GM18511 (cell line): ENCODE data around the gene TENM4.

Experiments used
- ATAC-seq: cut with Tn5 transposase; IDR thresholded peaks from one replicate; pipeline ENCODE4 v1.9.1; 2021; ENCODE audit warnings: mild to moderate bottlenecking, moderate library complexity; ENCODE audit not compliant: unreplicated experiment

The TENM4 gene

GRCh38 chr11:78806214-78807004, 634.4 kb downstream of the TENM4 start:
- ATAC-seq: no peak

DNA sequence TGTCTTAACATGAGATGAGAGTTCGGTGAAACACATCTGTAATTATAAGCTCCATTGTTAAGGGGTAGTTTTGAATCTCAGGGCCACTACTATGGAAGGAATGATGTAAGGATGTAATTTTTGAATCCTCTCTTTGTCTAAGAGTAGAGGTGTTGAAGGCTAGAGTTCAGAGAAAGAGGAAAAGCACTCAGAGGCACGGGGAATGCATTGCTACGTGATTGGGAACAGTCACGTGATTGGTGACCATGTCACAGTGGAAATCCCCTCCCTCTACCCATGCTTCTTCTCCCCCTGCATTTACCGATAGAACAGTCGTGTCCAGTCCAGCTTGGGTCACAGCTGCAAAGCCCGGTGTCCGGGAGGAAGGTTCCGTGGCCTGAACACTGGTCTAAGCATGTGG, 635.8 kb downstream of the TENM4 start:
- no peak for ATAC-seq

GRCh38 chr11:78803995-78804394, 636.8 kb downstream of the TENM4 start:
- no peak for ATAC-seq

- ATAC-seq: no peak
Observed at GRCh38 chr11:78802058-78802761, 638.6 kb downstream of the TENM4 start.

DNA sequence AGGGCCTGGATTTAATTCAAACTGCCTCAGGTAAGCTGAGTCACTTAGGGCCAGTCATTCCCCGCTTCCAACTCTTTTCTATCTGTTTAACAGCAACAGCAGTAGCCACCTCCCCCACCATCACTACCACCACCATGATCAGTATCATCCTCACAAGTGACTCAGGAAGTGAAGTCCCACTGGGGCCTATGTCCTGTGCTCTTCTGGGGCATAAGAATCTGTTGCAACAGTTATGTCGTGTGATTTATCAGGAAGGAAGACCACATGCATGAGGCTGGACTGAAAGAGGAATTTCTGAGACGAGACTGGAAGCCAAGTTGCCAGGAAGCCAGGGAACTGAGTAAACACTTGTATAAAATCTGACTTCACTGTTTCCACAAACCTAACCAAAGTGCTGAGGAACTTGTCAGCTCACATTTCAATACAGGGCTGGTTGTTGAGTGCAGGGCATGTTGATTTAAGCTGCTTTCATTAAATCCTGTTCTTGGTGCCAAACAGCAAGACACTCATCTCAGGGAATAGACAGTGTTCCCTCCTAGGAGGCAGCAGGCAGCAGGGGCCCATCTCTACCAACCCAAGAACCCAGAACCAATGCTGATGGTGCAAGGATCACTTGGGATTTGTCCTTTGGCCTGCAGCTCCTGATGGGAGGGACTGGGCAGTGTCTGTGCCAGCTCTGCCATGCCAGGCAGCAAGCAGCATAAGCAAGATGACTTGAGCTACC, 639.5 kb downstream of the TENM4 start:
- no peak for ATAC-seq

DNA sequence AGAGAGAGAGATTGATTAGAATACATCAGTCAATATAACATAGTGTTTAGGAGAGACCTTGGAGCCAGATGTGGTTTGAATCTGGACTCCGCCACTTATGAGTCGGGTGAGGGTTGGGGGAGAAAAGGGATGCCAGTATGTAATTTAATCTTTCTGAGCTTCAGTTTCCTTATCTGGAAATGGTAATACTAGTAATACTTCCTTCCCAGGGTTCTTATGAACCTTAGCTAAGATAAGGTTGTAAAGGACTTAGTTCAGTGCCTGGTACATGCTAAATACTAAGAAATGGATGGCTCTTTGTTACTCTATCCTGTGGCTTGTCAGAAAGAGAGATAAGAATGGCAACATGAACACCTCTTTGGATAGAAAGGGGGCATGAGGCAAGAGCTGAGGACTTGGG, 640.1 kb downstream of the TENM4 start:
- no peak for ATAC-seq

DNA sequence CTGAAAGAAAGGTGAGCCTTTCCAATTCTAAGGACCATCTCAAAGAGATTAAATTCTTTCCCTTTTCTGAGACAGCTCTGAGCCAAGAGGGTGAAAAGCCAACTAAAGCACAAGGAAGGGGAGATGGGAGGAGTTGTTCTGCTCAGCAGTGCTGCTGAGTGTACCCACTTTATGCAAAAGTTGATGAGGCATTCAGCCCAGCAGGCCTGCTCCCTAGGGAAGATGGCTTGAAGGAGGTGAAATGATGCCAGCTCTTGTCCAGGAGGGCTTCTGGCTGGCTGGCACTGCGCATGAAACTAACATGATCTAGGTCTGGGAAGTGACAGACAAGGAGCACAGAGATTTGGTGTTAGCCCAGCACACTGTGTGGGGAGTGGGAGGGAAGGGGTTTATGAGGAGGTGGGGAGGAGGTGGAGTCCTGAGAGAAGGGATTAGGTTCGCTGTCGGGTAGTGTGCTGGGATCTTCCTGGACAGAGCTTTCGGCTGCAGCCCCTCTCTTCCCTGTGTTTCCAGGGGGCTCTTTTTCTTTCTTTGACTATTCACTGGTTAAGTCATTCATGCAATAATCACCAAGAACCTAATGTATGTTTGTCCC, 640.6 kb downstream of the TENM4 start:
- ATAC-seq: no peak

GRCh38 chr11:78798663-78799062, 642.2 kb downstream of the TENM4 start:
- peak; percentile 96 for ATAC-seq

- ATAC-seq: no peak
Observed at GRCh38 chr11:78797559-78797958, 643.3 kb downstream of the TENM4 start.

DNA sequence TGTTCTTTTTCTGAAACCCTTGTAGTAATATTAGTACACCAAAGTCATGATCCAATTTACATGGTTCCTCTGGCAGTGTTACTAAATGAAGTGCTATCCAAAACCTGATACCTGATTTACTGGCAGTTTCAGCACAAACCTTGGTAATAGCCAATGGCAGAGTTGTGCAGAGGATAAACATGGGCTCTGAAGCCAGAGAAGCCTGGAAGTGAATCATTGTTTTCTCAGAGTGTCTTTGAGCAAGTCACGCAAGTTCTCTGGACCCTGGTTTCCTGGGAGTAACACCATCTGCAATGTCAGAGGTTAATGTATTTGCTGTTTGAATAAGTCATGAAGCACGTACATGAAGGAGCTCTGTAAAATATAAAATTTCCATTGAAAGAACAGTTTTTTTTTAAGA, 643.9 kb downstream of the TENM4 start:
- no peak for ATAC-seq

DNA sequence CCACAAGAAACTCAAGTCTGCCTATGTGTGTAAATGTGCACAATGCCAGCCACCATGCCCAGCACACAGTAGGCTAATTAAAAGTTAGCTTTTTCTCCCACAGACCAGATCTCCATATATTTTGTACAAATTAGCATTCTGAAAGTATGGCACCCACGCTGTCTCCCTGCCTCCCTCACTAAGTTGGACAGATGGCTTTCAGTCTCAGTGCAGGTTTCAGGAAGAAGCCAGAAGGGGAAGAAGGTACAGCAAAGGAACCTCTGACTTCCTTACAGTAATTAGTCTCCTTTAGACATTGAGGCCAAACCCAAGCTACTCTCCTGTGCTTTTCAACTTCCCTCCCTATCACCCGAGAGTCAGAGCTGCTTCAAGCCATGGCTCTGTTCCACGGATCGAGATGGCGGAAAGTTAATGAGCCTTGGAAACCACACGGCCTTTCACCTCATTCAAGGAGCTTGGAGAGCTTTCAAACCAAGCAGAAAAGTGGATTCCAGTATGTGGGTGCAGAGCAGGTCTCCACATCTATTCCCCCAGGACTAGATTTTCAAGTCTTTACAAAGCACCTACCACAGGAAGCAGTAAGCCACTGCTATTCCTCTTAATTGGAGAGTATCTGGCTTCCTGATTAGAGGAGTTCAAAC, 645.1 kb downstream of the TENM4 start:
- ATAC-seq: no peak

DNA sequence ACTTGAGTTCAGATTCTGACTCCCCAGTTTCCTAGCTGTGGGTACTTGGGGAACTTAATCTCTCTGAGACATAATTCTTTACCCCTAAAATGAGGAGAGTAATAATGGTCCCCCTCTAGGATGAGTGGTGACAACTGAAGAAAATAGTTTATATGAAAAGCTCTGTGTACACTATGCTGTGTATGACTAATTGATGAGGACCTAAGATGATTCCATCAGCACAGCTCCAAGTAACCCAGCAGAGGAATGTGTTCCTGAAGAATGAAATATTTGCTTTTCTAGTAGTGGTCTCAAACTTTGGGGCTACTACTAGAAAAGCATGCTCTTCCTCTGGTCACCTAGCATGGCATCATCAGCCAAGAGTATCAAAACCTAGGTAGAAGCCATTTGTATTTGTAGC, 648.9 kb downstream of the TENM4 start:
- no peak for ATAC-seq

- no peak for ATAC-seq
Observed at GRCh38 chr11:78791254-78791653, 649.6 kb downstream of the TENM4 start.

GRCh38 chr11:78790784-78791183, 650.0 kb downstream of the TENM4 start:
- no peak for ATAC-seq

DNA sequence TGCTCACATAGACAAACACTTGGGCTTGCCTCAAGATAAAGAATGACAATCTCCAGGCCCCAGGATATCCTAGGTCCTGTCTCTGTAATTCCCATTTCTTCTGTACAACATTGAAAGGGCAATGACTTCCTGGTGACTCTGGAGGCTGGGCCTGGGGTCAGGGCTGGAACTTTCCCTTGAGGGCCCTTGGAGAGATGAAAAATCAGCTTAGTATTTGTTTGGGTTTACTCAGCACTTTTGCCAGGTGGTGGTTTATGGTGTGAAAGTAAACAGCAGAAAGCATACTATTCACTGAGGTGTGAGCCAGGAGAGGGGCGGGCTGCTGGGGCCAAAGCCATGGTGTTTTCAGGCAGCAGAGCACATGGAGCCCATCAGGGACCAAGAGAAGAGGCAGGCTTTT, 651.5 kb downstream of the TENM4 start:
- ATAC-seq: no peak

- no peak for ATAC-seq
Observed at GRCh38 chr11:78788533-78788932, 652.3 kb downstream of the TENM4 start.

DNA sequence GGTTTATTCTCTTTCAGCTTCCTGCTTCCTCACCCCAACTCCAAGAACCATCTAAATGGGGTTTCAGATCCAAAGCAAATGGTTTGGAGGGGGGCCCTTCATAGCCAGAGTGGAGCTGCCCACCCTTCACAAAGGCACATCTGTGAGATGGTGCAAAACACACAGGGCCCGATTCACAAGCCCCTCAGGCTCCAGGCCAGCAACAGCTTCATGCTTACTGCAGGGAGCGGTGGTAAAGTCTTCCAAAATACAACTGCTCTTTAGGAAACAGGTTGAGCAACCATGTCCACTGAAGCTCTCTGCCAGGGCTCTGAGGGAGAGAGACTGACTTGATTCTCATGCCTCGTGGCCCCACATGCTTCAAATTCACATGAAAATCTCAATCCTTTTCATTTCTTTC, 653.1 kb downstream of the TENM4 start:
- ATAC-seq: no peak

- ATAC-seq: no peak
Observed at GRCh38 chr11:78786746-78787145, 654.1 kb downstream of the TENM4 start.

- no peak for ATAC-seq
Observed at GRCh38 chr11:78786086-78786485, 654.7 kb downstream of the TENM4 start.

- ATAC-seq: no peak
Observed at GRCh38 chr11:78784321-78785061, 656.3 kb downstream of the TENM4 start.
